Endothelial cell of umbilical vein (primary cell): Measurements from ENCODE around the gene STX1A. TPM values are rescaled to one million over a fixed set of nuclear protein-coding genes. Genes with fewer than 3 reads are reported as not detected.

Source experiments
- BruUV-seq: library from RNA; stranded (reverse); fragments of 400-500 nt; replicated peaks from 2 replicates; lab custom pipeline; 2021; lab: Mats Ljungman, UMichigan
- CTCF ChIA-PET: fragments of 300-600, 350-600 bp; sonication (Branson Sonifier 250); formaldehyde crosslinking; loops from one replicate; lab custom pipeline; 2021; ENCODE audit warnings: antibody characterized with exemption, inconsistent platforms; lab: Charles Lee
- POLR2A ChIA-PET: fragments of 300-600, 350-600 bp; sonication (Branson Sonifier 250); formaldehyde crosslinking; loops from one replicate; lab custom pipeline; 2021; ENCODE audit warnings: antibody characterized with exemption, inconsistent platforms; lab: Charles Lee
- DNase-seq: peaks from one replicate; pipeline ENCODE4 v3.0.0-alpha.2; 2011; ENCODE audit warnings: low read depth, low spot score
- FAIRE-seq: peaks from 2 replicates; lab custom pipeline; 2011; peaks lifted over from hg19 to GRCh38; lab: Jason Lieb, UNC
- H2AFZ ChIP-seq: 2 replicates; pipeline ENCODE4 v1.6.0; 2012; ENCODE audit warnings: low read depth, low read length, control low read depth, inconsistent platforms
- H3K27ac ChIP-seq: 2 replicates; pipeline ENCODE4 v1.5.1; 2011; ENCODE audit warnings: low read depth, mild to moderate bottlenecking, control low read depth, low read length, moderate library complexity; ENCODE audit not compliant: insufficient read depth
- H3K27me3 ChIP-seq, 2 experiments: 2 replicates each; pipeline versions ENCODE4 v1.6.0 to v1.6.1; 2011; ENCODE audit warnings: low read length in 2 of 2, mixed read lengths in 1 of 2; ENCODE audit not compliant: control insufficient read depth in 2 of 2, insufficient read depth in 2 of 2
- H3K36me3 ChIP-seq, 2 experiments: 2 replicates in 1 of 2; 3 replicates in 1 of 2; pipeline ENCODE4 v1.5.1; 2011; ENCODE audit warnings: low read length in 2 of 2, mild to moderate bottlenecking in 1 of 2, moderate library complexity in 1 of 2; ENCODE audit not compliant: control insufficient read depth in 2 of 2, insufficient read depth in 2 of 2; ENCODE audit errors: extremely low read depth in 1 of 2
- H3K4me1 ChIP-seq: 3 replicates; pipeline ENCODE4 v1.5.1; 2011; ENCODE audit warnings: mild to moderate bottlenecking, low read length; ENCODE audit not compliant: control insufficient read depth, insufficient read depth; ENCODE audit errors: extremely low read depth
- H3K4me2 ChIP-seq: 2 replicates; pipeline ENCODE4 v1.6.1; 2011; ENCODE audit warnings: low read length, control low read depth, mixed read lengths; ENCODE audit not compliant: insufficient read depth
- H3K4me3 ChIP-seq, 3 experiments: fragments of 200-600 bp in 1 of 3; sonication (generic), shearing (Covaris generic) in 1 of 3; replicated peaks in 1 of 3; 2 replicates each; pipeline ENCODE4 v1.5.1; 2011 to 2016; ENCODE audit warnings: control low read depth in 3 of 3, low read length in 3 of 3, mild to moderate bottlenecking in 2 of 3, inconsistent platforms in 1 of 3, low read depth in 1 of 3, moderate library complexity in 1 of 3; ENCODE audit not compliant: insufficient read depth in 1 of 3
- H3K79me2 ChIP-seq: 2 replicates; pipeline ENCODE4 v1.6.0; 2012; ENCODE audit warnings: low read length, inconsistent platforms; ENCODE audit not compliant: control insufficient read depth, insufficient read depth
- H3K9ac ChIP-seq: replicated peaks from 2 replicates; pipeline ENCODE3; 2011; ENCODE audit warnings: low read length, control low read depth; ENCODE audit not compliant: insufficient read depth; ENCODE audit errors: extremely low read depth
- H3K9me1 ChIP-seq: replicated peaks from 3 replicates; pipeline ENCODE4 v1.6.0; 2011; ENCODE audit warnings: mild to moderate bottlenecking, low read length; ENCODE audit not compliant: control insufficient read depth, insufficient read depth; ENCODE audit errors: extremely low read depth
- H3K9me3 ChIP-seq: replicated peaks from 2 replicates; pipeline ENCODE4 v1.5.1; 2012; ENCODE audit warnings: low read length, inconsistent platforms; ENCODE audit not compliant: control insufficient read depth, insufficient read depth
- H4K20me1 ChIP-seq: replicated peaks from 2 replicates; pipeline ENCODE3; 2011; ENCODE audit warnings: mild to moderate bottlenecking, low read length; ENCODE audit not compliant: control insufficient read depth, insufficient read depth; ENCODE audit errors: extremely low read depth
- EZH2 ChIP-seq: IDR thresholded peaks from 2 replicates; pipeline ENCODE4 v1.6.1; 2012; ENCODE audit warnings: borderline replicate concordance, low read depth, mild to moderate bottlenecking, moderate library complexity, low read length, inconsistent platforms; ENCODE audit not compliant: severe bottlenecking
- FOS ChIP-seq: IDR thresholded peaks from 2 replicates; pipeline ENCODE4 v1.6.1; 2011; ENCODE audit warnings: mild to moderate bottlenecking, low read length, moderate library complexity, borderline replicate concordance; ENCODE audit not compliant: insufficient read depth
- GATA2 ChIP-seq: IDR thresholded peaks from 2 replicates; pipeline ENCODE4 v1.7.0; 2011; ENCODE audit warnings: low read depth, mild to moderate bottlenecking, moderate library complexity, mixed read lengths, low read length; ENCODE audit not compliant: insufficient read length, insufficient read depth
- JUN ChIP-seq: IDR thresholded peaks from 2 replicates; pipeline ENCODE4 v1.6.1; 2011; ENCODE audit warnings: borderline replicate concordance, low read depth; ENCODE audit not compliant: insufficient read length, insufficient read depth
- MYC ChIP-seq: IDR thresholded peaks from one replicate; pipeline ENCODE4 v1.6.1; 2011; ENCODE audit warnings: mild to moderate bottlenecking, low read depth, low read length
- POLR2A ChIP-seq: IDR thresholded peaks from 2 replicates; pipeline ENCODE4 v1.6.1; 2012; ENCODE audit warnings: low read depth, mild to moderate bottlenecking, control low read depth, low read length
- POLR2AphosphoS5 ChIP-seq: IDR thresholded peaks from 2 replicates; pipeline ENCODE4 v1.6.1; 2012; ENCODE audit warnings: low read depth, mild to moderate bottlenecking, control low read depth, low read length, moderate library complexity; ENCODE audit not compliant: insufficient read depth
- dilution Hi-C: fragments of 300-500 bp; cut with MboI; formaldehyde crosslinking; loops from one replicate; pipeline ENCODE4 v1.15.0; 2019; ENCODE audit warnings: low sequenced_read_pairs; ENCODE audit not compliant: extremely low pct_ligation_motif_present
- intact Hi-C: fragments of 100-400 bp; cut with micrococcal nuclease; formaldehyde crosslinking; loops from one replicate; pipeline ENCODE4 v1.10.0; 2022
- polyA plus RNA-seq, 4 experiments: library from polyadenylated mRNA; depleted of rRNA in 3 of 4; stranded (reverse) in 3 of 4; unstranded in 1 of 4; fragments of >200 nt; gene quantifications; 2 replicates each; pipeline versions ENCODE4 v1.2.1 to v1.2.3, GENCODE V29; 2011 to 2012; ENCODE audit warnings: missing spikeins in 1 of 4
- total RNA-seq: library from RNA; stranded (reverse); gene quantifications from 2 replicates; pipeline ENCODE4 v1.2.3, GENCODE V29; 2021
- TF ChIP-seq, protein P1 (sequence below): IDR thresholded peaks from 2 replicates; pipeline ENCODE4 v1.6.1; 2011; ENCODE audit not compliant: insufficient read depth, insufficient read length
- TF ChIP-seq, protein P2 (sequence below), 2 donors: IDR thresholded peaks; 1 replicate in 1 of 2; 2 replicates in 1 of 2; pipeline ENCODE4 v1.5.1; 2011; ENCODE audit warnings: low read length in 2 of 2, mild to moderate bottlenecking in 2 of 2, moderate library complexity in 2 of 2, control low read depth in 1 of 2, inconsistent platforms in 1 of 2, low read depth in 1 of 2; ENCODE audit not compliant: insufficient read depth in 1 of 2; ENCODE audit errors: extremely low read depth in 1 of 2

The STX1A gene
- total and polyA plus RNA-seq, 2 donors (not counting 3 experiments of a cell fraction or from before 2014, with no cell fraction given): 13.1 to 20.8 TPM

DNA sequence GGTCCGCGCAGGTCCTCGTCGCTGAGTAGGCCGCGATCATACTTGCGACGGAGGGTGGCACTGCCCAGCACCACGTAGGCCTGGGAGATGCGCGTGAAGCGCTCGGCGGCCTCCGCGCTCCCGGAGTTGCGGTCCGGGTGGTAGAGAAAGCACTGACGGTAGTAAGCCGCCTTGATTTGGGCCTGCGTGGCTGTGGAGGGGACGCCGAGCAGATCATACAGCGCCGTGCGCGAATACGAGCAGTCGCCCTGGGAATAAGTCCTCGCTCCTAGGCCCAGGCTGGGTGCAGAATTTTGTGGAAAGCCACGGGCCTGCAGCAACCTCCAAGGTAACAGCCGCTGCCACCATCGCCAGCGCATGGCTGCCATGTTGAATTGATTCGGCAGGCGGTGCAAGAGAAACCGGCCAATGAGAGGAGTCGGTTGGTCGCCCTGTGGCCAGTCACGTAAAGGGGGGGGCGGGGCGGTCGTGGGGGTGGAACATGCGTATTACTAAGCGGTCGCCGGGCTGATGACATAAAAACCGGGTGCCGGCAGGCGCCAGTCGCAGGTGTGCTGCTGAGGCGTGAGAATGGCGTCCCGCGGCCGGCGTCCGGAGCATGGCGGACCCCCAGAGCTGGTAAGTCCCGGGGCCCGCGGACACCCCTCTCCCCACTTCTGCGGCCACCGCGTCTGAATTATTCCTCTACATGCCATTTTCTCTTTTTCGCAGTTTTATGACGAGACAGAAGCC is 36.2 kb downstream of the STX1A start, which contains the start of the genes BUD23 and DNAJC30:
Gene BUD23 (plus strand): TSS at position 542 of the 732 bp plus-strand sequence. CDS start 29 bp downstream, at position 571.
Gene DNAJC30 (minus strand): TSS at position 398 of the 732 bp plus-strand sequence. CDS start 30 bp downstream, at position 368.
- ChIA-PET CTCF (no interaction called here), POLR2A (interaction anchor here (1.5 kb wide), 1 partner anchor 14 kb away, joined by 3 read pairs; no protein-coding TSS in a partner anchor)
- dilution Hi-C loops: no loop called here
- H3K36me3 ChIP-seq: peaks cover 2 to 9% of the 10 kb centered on the region in 2 experiments
- H4K20me1 ChIP-seq: no peaks in the 10 kb centered on the region
- H2AFZ ChIP-seq: peak within 1 kb of the TSS; percentile 73
- H3K9ac ChIP-seq: peak within 1 kb of the TSS; percentile 88
- H3K27ac ChIP-seq: peak within 1 kb of the TSS; percentile 77
- BruUV-seq: TSS peak; percentile 52
- H3K79me2 ChIP-seq: peaks cover 59% of the 10 kb centered on the region
- H3K4me1 ChIP-seq: peaks cover 14% of the 10 kb centered on the region
- DNase-seq (peak; percentile 94), FAIRE-seq (peak; percentile 93)
- H3K4me2 ChIP-seq: peak within 1 kb of the TSS; percentile 83
- peak within 1 kb of the TSS; percentile 65 to 88 (median 81) for H3K4me3 ChIP-seq
- no peaks in the 10 kb centered on the region for H3K9me1 ChIP-seq
- H3K27me3 ChIP-seq: no peaks in the 10 kb centered on the region
- intact Hi-C loops: loop anchor here (1.0 kb wide), 1 partner anchor 35 kb away; no protein-coding TSS in a partner anchor
- no peak for TF ChIP-seq FOS
- TF ChIP-seq POLR2A: peak; percentile 93
- no peak for TF ChIP-seq EZH2
- TF ChIP-seq, protein P1, sequence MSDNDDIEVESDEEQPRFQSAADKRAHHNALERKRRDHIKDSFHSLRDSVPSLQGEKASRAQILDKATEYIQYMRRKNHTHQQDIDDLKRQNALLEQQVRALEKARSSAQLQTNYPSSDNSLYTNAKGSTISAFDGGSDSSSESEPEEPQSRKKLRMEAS: peak; percentile 62
- TF ChIP-seq GATA2: no peak
- no peak for TF ChIP-seq MYC
- no peak for TF ChIP-seq JUN
- TF ChIP-seq POLR2AphosphoS5: peak; percentile 89
- TF ChIP-seq, protein P2, sequence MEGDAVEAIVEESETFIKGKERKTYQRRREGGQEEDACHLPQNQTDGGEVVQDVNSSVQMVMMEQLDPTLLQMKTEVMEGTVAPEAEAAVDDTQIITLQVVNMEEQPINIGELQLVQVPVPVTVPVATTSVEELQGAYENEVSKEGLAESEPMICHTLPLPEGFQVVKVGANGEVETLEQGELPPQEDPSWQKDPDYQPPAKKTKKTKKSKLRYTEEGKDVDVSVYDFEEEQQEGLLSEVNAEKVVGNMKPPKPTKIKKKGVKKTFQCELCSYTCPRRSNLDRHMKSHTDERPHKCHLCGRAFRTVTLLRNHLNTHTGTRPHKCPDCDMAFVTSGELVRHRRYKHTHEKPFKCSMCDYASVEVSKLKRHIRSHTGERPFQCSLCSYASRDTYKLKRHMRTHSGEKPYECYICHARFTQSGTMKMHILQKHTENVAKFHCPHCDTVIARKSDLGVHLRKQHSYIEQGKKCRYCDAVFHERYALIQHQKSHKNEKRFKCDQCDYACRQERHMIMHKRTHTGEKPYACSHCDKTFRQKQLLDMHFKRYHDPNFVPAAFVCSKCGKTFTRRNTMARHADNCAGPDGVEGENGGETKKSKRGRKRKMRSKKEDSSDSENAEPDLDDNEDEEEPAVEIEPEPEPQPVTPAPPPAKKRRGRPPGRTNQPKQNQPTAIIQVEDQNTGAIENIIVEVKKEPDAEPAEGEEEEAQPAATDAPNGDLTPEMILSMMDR (IDR thresholded peaks at IDR 0.05; ENCODE audit: extremely low read depth in 1 of 2, insufficient read depth in 1 of 2, low read depth in 1 of 2, low read length in 2 of 2): no peak
- H3K9me3 ChIP-seq: no peaks in the 10 kb centered on the region
